ENCODE results near the gene LRRC4B.

Gene LRRC4B

GRCh38 chr19:50569938-50570540 is 1.8 kb upstream of the LRRC4B start:
- no peak for DNase-seq

GRCh38 chr19:50568728-50569698 is 778 bp upstream of the LRRC4B start:
- no peak for DNase-seq

- no peak for DNase-seq
Observed at GRCh38 chr19:50567052-50567841, 988 bp downstream of the LRRC4B start.

GRCh38 chr19:50565984-50566903 is 2.0 kb downstream of the LRRC4B start:
- no peak for DNase-seq

- no peak for DNase-seq
Observed at GRCh38 chr19:50564229-50565105, 3.8 kb downstream of the LRRC4B start.

GRCh38 chr19:50563597-50563996 is 4.6 kb downstream of the LRRC4B start:
- no peak for DNase-seq

GRCh38 chr19:50562996-50563395 is 5.2 kb downstream of the LRRC4B start:
- no peak for DNase-seq

GRCh38 chr19:50562329-50562728 is 5.9 kb downstream of the LRRC4B start:
- DNase-seq = no peak

GRCh38 chr19:50559636-50560035 is 8.6 kb downstream of the LRRC4B start:
- DNase-seq = no peak

GRCh38 chr19:50558449-50558848 is 9.8 kb downstream of the LRRC4B start:
- no peak for DNase-seq

GRCh38 chr19:50558039-50558438 is 10.2 kb downstream of the LRRC4B start:
- no peak for DNase-seq

GRCh38 chr19:50557009-50557613 is 11.1 kb downstream of the LRRC4B start:
- no peak for DNase-seq

- peak; percentile 77 for DNase-seq
Observed at GRCh38 chr19:50556282-50557008, 11.8 kb downstream of the LRRC4B start.

GRCh38 chr19:50555450-50556281 is 12.6 kb downstream of the LRRC4B start:
- DNase-seq = no peak

- DNase-seq = no peak
Observed at GRCh38 chr19:50555033-50555432, 13.2 kb downstream of the LRRC4B start.

- DNase-seq = no peak
Observed at GRCh38 chr19:50554212-50554611, 14.0 kb downstream of the LRRC4B start.

GRCh38 chr19:50553134-50553703 is 15.0 kb downstream of the LRRC4B start:
- DNase-seq = no peak

- no peak for DNase-seq
Observed at GRCh38 chr19:50552540-50552939, 15.7 kb downstream of the LRRC4B start.

GRCh38 chr19:50551715-50552187 is 16.5 kb downstream of the LRRC4B start:
- DNase-seq = no peak
